ENCODE data around the gene ZNF644.
"Not testable (repeated sequence)": the region's sequence is repeated elsewhere in the genome, so short reads cannot be mapped to it uniquely, and the experiment has no call there.

Gene ZNF644

GRCh38 chr1:91021686-91022517 is at the start of gene ZNF644:
TSS of gene ZNF644 (minus strand) at chr1:91022035. CDS start at chr1:90982353, 39,682 bp downstream.
- DNase-seq = peak; percentile 71 to 84

GRCh38 chr1:91070298-91070697 is 48.5 kb upstream of the ZNF644 start:
- no peak for DNase-seq

GRCh38 chr1:91066538-91066937 is 44.7 kb upstream of the ZNF644 start:
- no peak for DNase-seq

GRCh38 chr1:91065337-91065736 is 43.5 kb upstream of the ZNF644 start:
- DNase-seq = no peak

GRCh38 chr1:91063403-91063802 is 41.6 kb upstream of the ZNF644 start:
- not testable (repeated sequence) for DNase-seq

GRCh38 chr1:91059157-91059556 is 37.3 kb upstream of the ZNF644 start:
- no peak for DNase-seq

GRCh38 chr1:91057784-91058183 is 35.9 kb upstream of the ZNF644 start:
- no peak for DNase-seq

- DNase-seq = no peak
Observed at GRCh38 chr1:91054780-91055481, 33.1 kb upstream of the ZNF644 start.

- DNase-seq = no peak
Observed at GRCh38 chr1:91053630-91054029, 31.8 kb upstream of the ZNF644 start.

GRCh38 chr1:91049551-91049950 is 27.7 kb upstream of the ZNF644 start:
- not testable (repeated sequence) for DNase-seq

- no peak for DNase-seq
Observed at GRCh38 chr1:91046766-91047165, 24.9 kb upstream of the ZNF644 start.

- no peak for DNase-seq
Observed at GRCh38 chr1:91045284-91045683, 23.4 kb upstream of the ZNF644 start.

- not testable (repeated sequence) for DNase-seq
Observed at GRCh38 chr1:91044776-91045175, 22.9 kb upstream of the ZNF644 start.

GRCh38 chr1:91042372-91042771 is 20.5 kb upstream of the ZNF644 start:
- not testable (repeated sequence) for DNase-seq

GRCh38 chr1:91038582-91038981 is 16.7 kb upstream of the ZNF644 start:
- no peak for DNase-seq

- DNase-seq = no peak
Observed at GRCh38 chr1:91036894-91037829, 15.3 kb upstream of the ZNF644 start.

GRCh38 chr1:91032349-91032748 is 10.5 kb upstream of the ZNF644 start:
- no peak for DNase-seq

- DNase-seq = no peak
Observed at GRCh38 chr1:91031081-91031480, 9.2 kb upstream of the ZNF644 start.

GRCh38 chr1:91026777-91027176 is 4.9 kb upstream of the ZNF644 start:
- no peak for DNase-seq

GRCh38 chr1:91026320-91026719 is 4.5 kb upstream of the ZNF644 start:
- no peak for DNase-seq

GRCh38 chr1:91024481-91025119 is 2.8 kb upstream of the ZNF644 start:
- DNase-seq = no peak

GRCh38 chr1:91022518-91022929 is 689 bp upstream of the ZNF644 start:
- no peak for DNase-seq
